ENCODE results near the gene KANK2.

The KANK2 gene

DNA sequence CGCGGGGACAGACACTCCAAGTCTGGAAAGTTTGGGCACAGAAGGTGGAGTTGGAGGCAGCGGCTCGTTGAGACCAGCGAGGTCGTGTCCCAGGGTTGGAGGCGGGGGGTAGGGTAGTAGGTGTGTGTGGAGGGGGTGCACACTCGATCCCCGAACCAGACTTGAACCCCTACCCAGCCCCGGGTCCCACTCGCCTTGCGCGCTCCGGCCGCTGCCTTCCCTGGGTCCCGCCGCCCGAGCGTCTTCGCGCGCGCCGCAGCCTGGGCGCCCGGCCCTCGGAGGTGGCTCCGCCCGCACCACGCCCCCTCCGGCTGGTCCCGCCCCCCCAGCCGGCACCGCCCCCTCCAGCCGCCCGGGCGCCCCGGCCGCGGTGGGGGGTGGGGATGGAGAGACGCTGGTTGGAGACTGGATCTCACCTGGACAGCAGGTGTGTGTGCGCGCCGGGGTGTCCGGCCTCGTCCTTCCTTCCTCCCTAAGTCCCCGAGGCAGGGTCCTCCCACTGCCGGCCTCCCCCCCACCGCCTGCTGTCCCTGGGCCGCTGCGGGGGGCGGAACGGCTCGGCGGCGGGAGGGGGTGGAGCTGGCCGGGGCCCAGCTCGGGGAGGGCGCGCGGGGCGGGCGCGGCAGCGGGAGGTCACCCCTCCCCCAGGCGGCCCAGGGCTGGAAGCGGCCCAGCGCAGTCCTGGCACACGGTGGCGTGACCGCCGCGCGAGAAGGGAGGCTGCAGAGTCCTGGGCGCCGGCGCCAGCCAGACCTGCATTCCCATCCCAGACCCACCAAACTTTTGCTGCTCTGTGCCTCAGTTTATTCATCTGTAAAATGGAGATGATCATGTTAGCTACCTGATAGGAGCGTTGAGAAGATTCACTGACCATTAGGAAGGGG is at the start of gene KANK2:
Gene KANK2 (minus strand): TSS at position 255 of the 884 bp plus-strand sequence. CDS start 3,034 bp downstream, outside the sequence.
- DNase-seq (ENCODE audit: low spot score): peak; percentile 93

- no peak for DNase-seq (ENCODE audit: low spot score)
Observed at GRCh38 chr19:11246941-11247340, 49.6 kb upstream of the KANK2 start.

GRCh38 chr19:11244846-11245589 is 47.7 kb upstream of the KANK2 start:
- DNase-seq (ENCODE audit: low spot score): no peak

DNA sequence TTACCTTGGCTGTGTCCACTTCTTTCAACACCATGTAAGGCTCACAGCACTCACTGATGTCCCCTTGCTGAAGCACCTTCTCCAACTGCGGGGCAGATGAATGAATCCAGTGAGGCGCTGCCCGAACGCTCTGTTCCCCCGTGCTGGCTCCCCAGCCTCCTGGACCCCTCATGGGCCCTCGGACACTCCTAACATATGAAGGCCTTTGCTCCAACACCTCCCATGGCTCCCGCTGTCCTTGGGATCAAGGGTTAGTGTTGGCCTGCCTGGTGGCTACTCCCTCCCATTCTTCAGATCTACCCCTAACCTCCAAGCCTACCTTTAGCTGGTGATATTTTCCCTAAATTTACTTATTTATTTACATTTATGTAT is 46.4 kb upstream of the KANK2 start:
- no peak for DNase-seq (ENCODE audit: low spot score)

- DNase-seq (ENCODE audit: low spot score): peak; percentile 87
Observed at GRCh38 chr19:11242864-11243797, 45.8 kb upstream of the KANK2 start.

GRCh38 chr19:11242025-11242424 is 44.7 kb upstream of the KANK2 start:
- no peak for DNase-seq (ENCODE audit: low spot score)

- no peak for DNase-seq (ENCODE audit: low spot score)
Observed at GRCh38 chr19:11240008-11240444, 42.7 kb upstream of the KANK2 start.

DNA sequence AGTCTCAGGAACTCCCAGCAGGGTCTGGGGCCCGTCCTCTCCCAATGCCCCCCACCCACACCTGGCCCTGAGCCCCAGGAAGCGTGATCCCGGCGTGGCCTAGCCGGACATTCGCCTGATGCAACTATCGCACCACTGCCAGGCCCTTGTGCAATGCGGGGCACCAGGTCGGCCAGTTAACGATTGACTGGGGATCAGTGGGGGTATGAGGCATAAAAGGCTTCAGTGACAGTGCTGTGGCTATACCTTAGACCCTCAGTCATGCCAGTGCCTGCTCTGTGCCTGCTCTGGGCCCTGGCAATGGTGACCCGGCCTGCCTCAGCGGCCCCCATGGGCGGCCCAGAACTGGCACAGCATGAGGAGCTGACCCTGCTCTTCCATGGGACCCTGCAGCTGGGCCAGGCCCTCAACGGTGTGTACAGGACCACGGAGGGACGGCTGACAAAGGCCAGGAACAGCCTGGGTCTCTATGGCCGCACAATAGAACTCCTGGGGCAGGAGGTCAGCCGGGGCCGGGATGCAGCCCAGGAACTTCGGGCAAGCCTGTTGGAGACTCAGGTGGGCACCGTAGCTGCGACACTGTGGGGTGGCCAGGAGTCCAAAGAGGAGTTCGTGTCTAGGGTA is 42.1 kb upstream of the KANK2 start, which contains the start of gene ANGPTL8:
Gene ANGPTL8 (plus strand): TSS at position 243 of the 624 bp plus-strand sequence. CDS start 19 bp downstream, at position 262.
- peak; percentile 50 for DNase-seq (ENCODE audit: low spot score)

GRCh38 chr19:11238781-11239376 is 41.5 kb upstream of the KANK2 start:
- DNase-seq (ENCODE audit: low spot score): no peak

DNA sequence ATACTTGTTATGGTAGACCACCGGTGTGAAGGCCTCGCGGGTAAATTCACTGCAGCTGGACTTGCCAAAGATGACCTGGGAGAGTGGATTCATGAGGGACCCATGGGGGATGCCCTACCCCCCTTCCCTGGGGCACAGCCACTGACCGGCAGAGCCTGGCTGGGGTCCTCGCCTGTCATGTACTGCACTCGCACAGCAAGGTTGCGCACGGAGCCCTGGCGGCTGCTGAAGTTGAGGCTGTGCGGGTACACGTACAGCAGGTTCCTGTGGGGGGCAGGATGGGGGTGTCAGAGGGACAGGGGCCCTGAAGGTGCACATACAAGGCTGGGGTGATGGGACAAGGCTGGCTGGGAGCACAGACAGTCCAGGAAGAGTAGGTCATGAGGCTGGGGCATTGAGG is 40.7 kb upstream of the KANK2 start:
- DNase-seq (ENCODE audit: low spot score): no peak

- DNase-seq (ENCODE audit: low spot score): no peak
Observed at GRCh38 chr19:11237321-11237720, 40.0 kb upstream of the KANK2 start.

GRCh38 chr19:11236324-11237301 is 39.3 kb upstream of the KANK2 start:
- DNase-seq (ENCODE audit: low spot score): no peak

DNA sequence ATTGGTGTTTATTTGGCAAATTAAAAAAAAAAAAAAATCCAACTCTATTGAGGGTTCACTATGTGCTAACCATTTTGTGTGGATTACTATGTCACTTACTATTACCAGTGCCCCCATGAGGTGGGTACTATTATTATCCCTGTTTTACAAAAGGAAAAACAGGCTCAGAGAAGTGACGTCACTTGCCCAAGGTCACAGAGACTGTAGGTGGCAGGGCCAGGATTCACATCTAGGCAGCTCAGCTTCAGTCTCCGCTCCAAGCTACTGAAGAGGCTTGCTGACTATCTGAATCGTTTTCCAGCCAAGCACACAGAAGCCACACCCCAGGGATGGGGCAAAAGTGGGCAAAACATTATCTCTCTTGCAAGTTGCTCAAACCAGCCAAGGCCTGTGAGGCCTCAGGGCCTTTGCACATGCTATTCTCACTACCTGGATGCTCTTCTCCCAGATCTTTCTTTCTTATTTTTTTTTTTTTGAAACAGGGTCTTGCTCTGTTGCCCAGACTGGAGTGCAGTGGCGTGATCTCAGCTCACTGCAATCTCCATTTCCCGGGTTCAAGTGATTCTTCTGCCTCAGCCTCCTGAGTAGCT is 37.2 kb upstream of the KANK2 start:
- DNase-seq (ENCODE audit: low spot score): no peak

GRCh38 chr19:11233073-11233472 is 35.7 kb upstream of the KANK2 start:
- DNase-seq (ENCODE audit: low spot score): no peak

DNA sequence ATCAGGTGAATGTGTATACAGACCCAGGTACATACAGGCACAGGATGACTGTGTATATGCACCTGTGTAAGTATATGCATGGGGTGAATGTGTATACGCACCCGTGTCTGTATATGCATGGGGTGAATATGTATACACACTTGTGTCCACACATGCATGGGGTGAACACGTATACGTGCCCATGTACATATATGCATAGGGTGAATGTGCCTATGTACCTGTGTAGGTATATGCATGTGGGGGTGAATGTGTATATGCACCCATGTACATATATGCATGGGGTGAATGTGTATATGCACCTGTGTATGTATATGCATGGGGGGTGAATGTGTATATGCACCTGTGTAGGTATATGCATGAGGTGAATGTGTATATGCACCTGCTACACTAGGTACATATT is 35.2 kb upstream of the KANK2 start:
- DNase-seq (ENCODE audit: low spot score): no peak

DNA sequence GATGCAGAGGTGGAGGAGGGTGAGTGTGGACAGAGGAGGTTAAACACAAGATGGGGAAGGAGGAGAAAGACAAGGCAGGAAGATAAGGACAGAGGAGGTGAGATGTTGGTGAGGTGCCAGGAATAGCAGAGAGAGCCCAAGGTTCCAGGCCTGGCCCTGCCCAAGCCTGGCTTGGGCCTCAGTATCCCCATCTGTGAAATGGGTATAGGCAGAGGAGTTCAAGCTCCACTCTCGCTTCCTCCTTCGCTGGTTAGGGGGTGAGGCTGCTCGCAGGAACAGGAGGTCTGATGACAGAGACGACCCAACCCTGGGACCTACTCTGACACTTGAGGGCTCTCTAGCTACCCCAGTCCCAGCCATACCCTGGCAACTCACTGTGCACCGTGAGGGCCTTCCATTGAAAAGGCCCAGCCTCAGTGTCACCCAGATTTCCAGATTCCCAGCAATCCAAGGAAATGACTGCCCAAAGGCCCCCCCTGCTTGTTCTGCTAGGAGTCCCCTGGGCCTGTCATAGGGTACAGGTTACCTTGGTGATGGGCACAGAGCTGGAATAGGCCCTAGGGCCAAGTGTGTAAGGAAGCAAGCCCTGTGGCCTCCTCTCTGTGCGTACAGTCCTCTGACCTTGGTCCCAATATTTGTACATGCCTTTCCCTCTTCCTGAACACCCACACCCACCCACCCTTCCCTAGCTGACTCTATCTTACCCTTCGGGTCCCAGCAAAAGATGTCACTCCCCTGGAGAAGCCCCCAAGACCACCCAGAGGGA is 33.5 kb upstream of the KANK2 start:
- DNase-seq (ENCODE audit: low spot score): no peak

GRCh38 chr19:11227195-11227886 is 30.0 kb upstream of the KANK2 start:
- DNase-seq (ENCODE audit: low spot score): no peak

GRCh38 chr19:11226716-11227166 is 29.4 kb upstream of the KANK2 start:
- DNase-seq (ENCODE audit: low spot score): no peak
